K562 (cell line): ENCODE measurements around the gene KIF17. TPM values are rescaled to one million over a fixed set of nuclear protein-coding genes. Genes with fewer than 3 reads are reported as not detected.

Experiments
- ATAC-seq: fragments of 200-7000 bp; cut with Tn5 transposase; 3 replicates; pipeline ENCODE4 v1.9.1; 2020; ENCODE audit warnings: moderate library complexity
- BruUV-seq: library from RNA; stranded (reverse); fragments of 400-500 nt; replicated peaks from 2 replicates; lab custom pipeline; 2021; lab: Mats Ljungman, UMichigan
- CTCF ChIA-PET: fragments of 300-600 bp; formaldehyde crosslinking; extraction: SDS; loops from one replicate; lab custom pipeline; 2021; ENCODE audit warnings: low intra/inter-chr PET ratio; lab: Yijun Ruan, JAX
- POLR2A ChIA-PET: fragments of 300-600, 350-650 bp; sonication (Branson Sonifier 250); formaldehyde crosslinking; extraction: SDS; loops from one replicate; lab custom pipeline; 2021; ENCODE audit warnings: antibody characterized with exemption, inconsistent platforms; lab: Yijun Ruan, JAX
- DNase-seq, 4 experiments: peaks; one replicate each; pipeline versions ENCODE4 v3.0.0 to v3.0.0-alpha.2; 2011 to 2018; ENCODE audit warnings: low spot score in 3 of 4, mixed read lengths in 3 of 4; ENCODE audit errors: extremely low read depth in 1 of 4
- FAIRE-seq: peaks from 2 replicates; lab custom pipeline; 2011; peaks lifted over from hg19 to GRCh38; lab: Jason Lieb, UNC
- H2AFZ ChIP-seq: 2 replicates; pipeline ENCODE4 v1.6.0; 2011; ENCODE audit warnings: low read depth, low read length, control low read depth, inconsistent platforms
- H3K27ac ChIP-seq: fragments of 200-600 bp; 3 replicates; pipeline ENCODE4 v1.8.0; 2011; ENCODE audit warnings: low read depth, mild to moderate bottlenecking, control low read depth, inconsistent platforms, low read length, moderate library complexity, mixed read lengths; ENCODE audit errors: extremely low read depth
- H3K27me3 ChIP-seq, 2 experiments: fragments of 300-600 bp in 1 of 2; 2 replicates in 1 of 2; 3 replicates in 1 of 2; pipeline versions ENCODE4 v1.6.0 to v1.8.0; 2011; ENCODE audit warnings: inconsistent platforms in 2 of 2, low read length in 2 of 2, mild to moderate bottlenecking in 1 of 2, mixed read lengths in 1 of 2, moderate library complexity in 1 of 2; ENCODE audit not compliant: control insufficient read depth in 2 of 2, insufficient read depth in 2 of 2
- H3K36me3 ChIP-seq: fragments of 300-600 bp; 3 replicates; pipeline ENCODE4 v1.8.0; 2011; ENCODE audit warnings: mild to moderate bottlenecking, low read length, inconsistent platforms; ENCODE audit not compliant: control insufficient read depth, insufficient read depth
- H3K4me1 ChIP-seq, 2 experiments: fragments of 200-600 bp in 1 of 2; replicated peaks in 1 of 2; 2 replicates in 1 of 2; 3 replicates in 1 of 2; pipeline versions ENCODE4 v1.5.1 to v1.8.0; 2011; ENCODE audit warnings: inconsistent platforms in 2 of 2, low read length in 2 of 2, mild to moderate bottlenecking in 1 of 2, mixed read lengths in 1 of 2, moderate library complexity in 1 of 2; ENCODE audit not compliant: control insufficient read depth in 2 of 2, insufficient read depth in 2 of 2
- H3K4me2 ChIP-seq: 2 replicates; pipeline ENCODE4 v1.6.1; 2011; ENCODE audit warnings: low read length, control low read depth, inconsistent platforms, mixed read lengths; ENCODE audit not compliant: insufficient read depth
- H3K4me3 ChIP-seq: fragments of 200-600 bp; sonication (generic), shearing (Covaris generic); 2 replicates; pipeline ENCODE4 v1.5.1; 2016; ENCODE audit warnings: control low read depth, inconsistent platforms
- H3K79me2 ChIP-seq: fragments of 200-600 bp; 3 replicates; pipeline ENCODE4 v1.8.0; 2011; ENCODE audit warnings: low read length, inconsistent platforms; ENCODE audit not compliant: control insufficient read depth, insufficient read depth
- H3K9ac ChIP-seq, 2 experiments: 2 replicates each; pipeline versions ENCODE4 v1.6.0 to v1.6.1; 2011; ENCODE audit warnings: low read depth in 2 of 2, low read length in 2 of 2, control low read depth in 1 of 2, inconsistent platforms in 1 of 2, mild to moderate bottlenecking in 1 of 2, mixed read lengths in 1 of 2; ENCODE audit not compliant: insufficient read depth in 1 of 2
- H3K9me1 ChIP-seq: one replicate; pipeline ENCODE4 v1.6.0; 2011; ENCODE audit warnings: inconsistent platforms, mild to moderate bottlenecking, low read length, moderate library complexity; ENCODE audit not compliant: control insufficient read depth, insufficient read depth
- H3K9me3 ChIP-seq: replicated peaks from 2 replicates; pipeline ENCODE4 v1.5.1; 2011; ENCODE audit warnings: low read depth, low read length, inconsistent platforms; ENCODE audit not compliant: control insufficient read depth, insufficient read depth
- H4K20me1 ChIP-seq: replicated peaks from 2 replicates; pipeline ENCODE4 v1.6.1; 2011; ENCODE audit warnings: low read length, inconsistent platforms, mixed read lengths; ENCODE audit not compliant: control insufficient read depth, insufficient read depth
- CTBP1 ChIP-seq: fragments of 450-650 bp; IDR thresholded peaks from 2 replicates; pipeline ENCODE4 v1.6.1; 2016; ENCODE audit warnings: borderline replicate concordance
- HMG20A ChIP-seq: fragments of 450-650 bp; formaldehyde crosslinking; conservative IDR thresholded peaks from 2 replicates; pipeline ENCODE4 v1.4.0; 2020; ENCODE audit warnings: mild to moderate bottlenecking, mixed read lengths
- NFE2 ChIP-seq: IDR thresholded peaks from 2 replicates; pipeline ENCODE4 v1.6.1; 2014; ENCODE audit warnings: antibody characterized with exemption, low read depth
- WGBS: fragments of 100-300 bp; shearing (Covaris generic); methylation state at CpG from one replicate; pipeline ENCODE4 v1.1.6; 2016; ENCODE audit warnings: low coverage, mixed read lengths; ENCODE audit not compliant: insufficient coverage; ENCODE audit errors: missing lambda C conversion rate; 5-methylcytosine and 5-hydroxymethylcytosine counted together
- in situ Hi-C: fragments of 300-500 bp; cut with MboI; formaldehyde crosslinking; loops from 4 replicates; pipeline ENCODE4 v1.15.0; 2018; ENCODE audit warnings: inconsistent platforms, mixed read lengths
- intact Hi-C: fragments of 100-400 bp; cut with micrococcal nuclease; formaldehyde crosslinking; loops from 2 replicates; pipeline ENCODE4 v1.14.2; 2022
- polyA plus RNA-seq, 8 experiments: library from polyadenylated mRNA; depleted of rRNA in 4 of 8; stranded (reverse) in 5 of 8; unstranded in 3 of 8; fragments of >200 nt; fragmentation: Nextera tagmentation in 2 of 8; fragmentation: Illumina TruSeq in 1 of 8; extraction: Ambion mirVana in 2 of 8; extraction: Trizol in 1 of 8; gene quantifications; 2 replicates each; pipeline versions ENCODE4 v1.2.1 to v1.2.3, GENCODE V29; 2011 to 2014; ENCODE audit warnings: inconsistent platforms in 1 of 8, missing spikeins in 1 of 8
- total RNA-seq, 7 experiments: library from RNA; depleted of rRNA in 6 of 7; stranded (reverse); fragments of >200 nt in 6 of 7; fragmentation: Illumina TruSeq in 2 of 7; extraction: Trizol in 2 of 7; gene quantifications; 2 replicates each; pipeline versions ENCODE4 v1.2.1 to v1.2.3, GENCODE V29; 2011 to 2021; ENCODE audit warnings: low replicate concordance in 1 of 7
- TF ChIP-seq, protein P1 (sequence below): fragments of 250-450 bp; sonication (Bioruptor Pico); IDR thresholded peaks from 2 replicates; pipeline ENCODE4 v1.8.0; 2022; ENCODE audit warnings: moderate library complexity, mild to moderate bottlenecking, inconsistent platforms

The KIF17 gene
- total and polyA plus RNA-seq, 9 of the 15 experiments (the other 6 are each of a cell fraction or from before 2014, with no cell fraction given), result 0.04 to 0.47 (median 0.18) TPM; not detected in 5

DNA sequence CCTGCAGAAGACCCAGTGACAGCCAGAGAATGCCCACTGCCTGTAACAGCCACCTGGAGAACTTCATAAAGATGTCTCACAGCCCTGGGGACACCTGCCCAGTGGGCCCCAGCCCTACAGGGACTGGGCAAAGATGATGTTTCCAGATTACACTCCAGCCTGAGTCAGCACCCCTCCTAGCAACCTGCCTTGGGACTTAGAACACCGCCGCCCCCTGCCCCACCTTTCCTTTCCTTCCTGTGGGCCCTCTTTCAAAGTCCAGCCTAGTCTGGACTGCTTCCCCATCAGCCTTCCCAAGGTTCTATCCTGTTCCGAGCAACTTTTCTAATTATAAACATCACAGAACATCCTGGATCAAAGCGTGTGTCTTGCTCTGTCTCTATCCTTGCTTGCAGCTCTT lies 99.3 kb downstream of the KIF17 start:
- intact Hi-C loops (no loop called here), in situ Hi-C loops (no loop called here)
- H3K27me3 ChIP-seq, result peaks cover 2 to 19% of the 10 kb centered on the region in 2 experiments; a peak in 3 of 5 replicates
- no peak overlapping the region for H3K4me3 ChIP-seq
- no peak for FAIRE-seq
- no peaks in the 10 kb centered on the region for H3K79me2 ChIP-seq
- no peak for TF ChIP-seq HMG20A
- TF ChIP-seq NFE2, result no peak
- 0 out of 2 replicates have a peak, but pooled peaks have one; percentile 27 for TF ChIP-seq CTBP1
- TF ChIP-seq, protein P1, sequence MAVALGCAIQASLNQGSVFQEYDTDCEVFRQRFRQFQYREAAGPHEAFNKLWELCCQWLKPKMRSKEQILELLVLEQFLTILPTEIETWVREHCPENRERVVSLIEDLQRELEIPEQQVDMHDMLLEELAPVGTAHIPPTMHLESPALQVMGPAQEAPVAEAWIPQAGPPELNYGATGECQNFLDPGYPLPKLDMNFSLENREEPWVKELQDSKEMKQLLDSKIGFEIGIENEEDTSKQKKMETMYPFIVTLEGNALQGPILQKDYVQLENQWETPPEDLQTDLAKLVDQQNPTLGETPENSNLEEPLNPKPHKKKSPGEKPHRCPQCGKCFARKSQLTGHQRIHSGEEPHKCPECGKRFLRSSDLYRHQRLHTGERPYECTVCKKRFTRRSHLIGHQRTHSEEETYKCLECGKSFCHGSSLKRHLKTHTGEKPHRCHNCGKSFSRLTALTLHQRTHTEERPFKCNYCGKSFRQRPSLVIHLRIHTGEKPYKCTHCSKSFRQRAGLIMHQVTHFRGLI (CRISPR knock-in tag), result no peak
- H3K9me1 ChIP-seq, result no peaks in the 10 kb centered on the region
- BruUV-seq, result no TSS peak
- H3K4me2 ChIP-seq, result no peak overlapping the region
- H3K9ac ChIP-seq, result peak overlapping the region in 1 of 2 experiments; percentile 42; a peak in 1 of 4 replicates
- ChIA-PET POLR2A (interaction anchor here (0.6 to 1.4 kb wide), 3 partner anchors 11 to 22 kb away, joined by 3 to 6 read pairs (median 5); no protein-coding TSS in a partner anchor), CTCF (no interaction called here)
- H3K4me1 ChIP-seq, result peaks cover 2 to 3% of the 10 kb centered on the region in 2 experiments; a peak in 2 of 5 replicates
- H4K20me1 ChIP-seq, result no peaks in the 10 kb centered on the region
- H3K9me3 ChIP-seq, result no peaks in the 10 kb centered on the region
- 3% methylated on average over 4 of the region's 4 CpGs for WGBS
- peak; percentile 40 for ATAC-seq
- no peak overlapping the region for H3K27ac ChIP-seq
- H2AFZ ChIP-seq, result peak overlapping the region; percentile 14; the same call in 1 of the 2 replicates
- no peaks in the 10 kb centered on the region for H3K36me3 ChIP-seq
- DNase-seq, result no peak
